T-helper 2 cell (primary cell): Measurements from ENCODE around the gene CNIH4.
A peak's percentile ranks its signal among the peaks of the same experiment; 100 is the strongest.
"Not testable (repeated sequence)": the region's sequence is repeated elsewhere in the genome, so short reads cannot be mapped to it uniquely, and the experiment has no call there.

Experiments used
- DNase-seq, 5 experiments: peaks; one replicate each; pipeline versions ENCODE4 v3.0.0 to v3.0.0-alpha.2; 2012 to 2022

CNIH4 gene

GRCh38 chr1:224402472-224403036 lies 45.9 kb downstream of the CNIH4 start:
- no peak for DNase-seq

DNA sequence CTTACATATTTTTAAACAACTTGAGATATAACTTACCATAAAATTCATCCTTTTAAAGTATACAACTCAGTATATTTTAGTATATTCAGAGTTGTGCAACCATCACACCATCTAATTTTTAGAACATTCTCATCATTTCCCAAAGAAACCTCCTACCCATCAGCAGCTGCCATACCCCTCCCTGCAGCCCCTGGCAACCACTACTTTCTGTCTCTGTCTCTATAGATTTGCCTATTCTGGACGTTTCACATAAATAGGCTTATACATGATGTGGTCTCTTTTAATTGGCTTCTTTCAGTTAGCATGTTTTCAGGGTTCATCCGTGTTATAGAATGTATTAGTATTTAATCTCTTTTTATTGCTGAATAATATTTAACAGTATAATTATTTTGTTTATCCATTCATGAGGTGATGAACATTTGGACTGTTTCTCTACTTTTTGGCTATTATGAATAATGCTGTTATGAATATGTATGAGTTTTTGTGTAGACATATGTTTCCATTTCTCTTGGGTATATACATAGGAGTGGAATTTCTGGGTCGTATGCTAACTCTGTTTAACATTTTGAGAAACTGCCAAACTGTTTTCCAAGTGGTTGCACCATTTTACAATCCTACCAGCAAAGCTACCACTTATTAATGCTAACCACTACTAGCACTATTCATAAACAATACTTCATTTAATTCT lies 48.4 kb downstream of the CNIH4 start:
- no peak for DNase-seq

- no peak for DNase-seq
Measured at GRCh38 chr1:224405604-224405970, 48.9 kb downstream of the CNIH4 start.

DNA sequence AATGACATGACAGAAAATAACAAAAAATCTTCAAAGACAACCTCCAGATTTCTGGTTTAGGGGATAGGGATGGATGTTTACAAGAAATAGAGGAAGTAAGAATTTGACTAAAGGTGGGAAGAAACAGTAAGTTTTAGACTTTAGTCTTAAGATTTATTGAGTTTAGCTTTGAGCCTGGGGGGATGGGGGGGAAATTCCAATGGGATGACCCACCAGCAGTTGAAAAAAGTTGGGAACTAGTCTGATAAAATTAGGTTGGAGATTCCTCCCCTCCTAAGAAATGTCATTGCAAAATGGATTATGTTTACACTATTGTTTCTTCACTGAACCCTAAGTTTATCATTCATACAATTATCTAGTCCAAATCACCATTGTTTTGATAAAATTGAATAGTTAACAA lies 49.5 kb downstream of the CNIH4 start:
- DNase-seq = no peak

- no peak for DNase-seq
Measured at GRCh38 chr1:224407571-224408293, 51.1 kb downstream of the CNIH4 start.

DNA sequence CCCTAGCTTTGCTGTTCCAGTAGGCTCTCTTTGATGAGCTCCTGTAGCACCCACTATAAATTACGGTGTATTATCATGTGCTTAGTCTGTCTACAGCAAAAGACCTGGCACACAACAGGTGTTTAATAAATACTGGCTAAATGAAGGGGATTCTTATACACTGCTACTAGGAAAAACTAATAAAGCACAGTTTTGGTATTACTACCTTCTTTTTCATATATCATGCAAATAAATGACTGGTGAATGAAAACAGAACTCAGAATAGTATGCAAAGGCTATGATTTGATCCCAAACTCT lies 51.6 kb downstream of the CNIH4 start:
- no peak for DNase-seq

GRCh38 chr1:224411766-224412165 lies 55.1 kb downstream of the CNIH4 start:
- peak in 1 of 5 experiments; percentile 48 for DNase-seq

GRCh38 chr1:224420106-224420505 lies 63.4 kb downstream of the CNIH4 start:
- DNase-seq = no peak

GRCh38 chr1:224425279-224425884 lies 68.7 kb downstream of the CNIH4 start:
- no peak for DNase-seq

DNA sequence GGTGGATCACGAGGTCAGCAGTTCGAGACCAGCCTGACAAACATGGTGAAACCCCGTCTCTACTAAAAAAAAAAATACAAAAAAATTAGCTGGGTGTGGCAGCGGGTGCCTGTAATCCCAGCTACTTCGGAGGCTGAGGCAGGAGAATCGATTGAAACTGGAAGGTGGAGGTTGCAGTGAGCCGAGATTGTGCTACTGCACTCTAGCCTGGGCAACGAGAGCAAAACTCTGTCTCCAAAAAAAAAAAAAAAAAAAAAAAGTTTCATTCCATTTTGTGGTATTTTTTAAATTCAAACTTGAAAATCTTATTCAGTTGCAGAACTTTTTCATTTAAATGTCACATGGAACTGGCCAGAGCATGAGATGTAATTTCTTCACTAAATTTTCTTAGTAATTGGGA lies 70.2 kb downstream of the CNIH4 start:
- DNase-seq = not testable (repeated sequence)

DNA sequence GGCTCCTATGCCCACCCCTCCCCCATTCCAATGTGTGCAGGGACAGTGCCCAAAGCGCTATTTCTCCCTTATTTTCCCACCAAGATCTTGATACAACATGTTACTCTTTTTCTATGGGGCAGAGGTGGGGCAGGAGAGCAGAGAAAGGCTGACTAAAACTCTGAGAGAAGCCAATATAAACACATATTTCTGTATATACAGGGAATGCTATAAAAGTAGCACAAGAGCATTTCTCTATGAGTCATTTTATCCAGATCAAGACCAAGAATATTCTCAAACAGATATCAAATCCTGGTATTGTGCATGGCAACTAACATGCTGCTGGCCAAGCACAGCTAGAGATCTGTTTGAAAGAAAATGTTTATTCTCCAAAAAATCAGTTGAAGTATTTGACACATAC lies 70.7 kb downstream of the CNIH4 start:
- no peak for DNase-seq

GRCh38 chr1:224428713-224429112 lies 72.0 kb downstream of the CNIH4 start:
- DNase-seq = not testable (repeated sequence)
